Stimulated activated CD8-positive, alpha-beta memory T cell treated with anti-CD3 and anti-CD28 coated beads, Interleukin-15, amount 100 ng/mL, for 48 hours (primary cell): ENCODE results near the gene MROH7.

ENCODE experiments used
- DNase-seq, 2 donors: peaks; one replicate each; pipeline ENCODE4 v3.0.0-alpha.2; 2020; ENCODE audit warnings: low read depth in 2 of 2

MROH7 gene

GRCh38 chr1:54742282-54742681 lies 100.7 kb downstream of the MROH7 start:
- no peak for DNase-seq

- DNase-seq: no peak
Observed at GRCh38 chr1:54743416-54744226, 102.0 kb downstream of the MROH7 start.

- DNase-seq: no peak
Observed at GRCh38 chr1:54744696-54745095, 103.1 kb downstream of the MROH7 start.

- DNase-seq: no peak
Observed at GRCh38 chr1:54745274-54745673, 103.7 kb downstream of the MROH7 start.

- no peak for DNase-seq
Observed at GRCh38 chr1:54745864-54746263, 104.3 kb downstream of the MROH7 start.

- no peak for DNase-seq
Observed at GRCh38 chr1:54748094-54748835, 106.7 kb downstream of the MROH7 start.

GRCh38 chr1:54750596-54750995 lies 109.0 kb downstream of the MROH7 start:
- DNase-seq: no peak

- no peak for DNase-seq
Observed at GRCh38 chr1:54751426-54751825, 109.8 kb downstream of the MROH7 start.

GRCh38 chr1:54754045-54754444 lies 112.5 kb downstream of the MROH7 start:
- DNase-seq: no peak

- DNase-seq: no peak
Observed at GRCh38 chr1:54754486-54755285, 113.1 kb downstream of the MROH7 start.

- DNase-seq: no peak
Observed at GRCh38 chr1:54757833-54758232, 116.2 kb downstream of the MROH7 start.

- no peak for DNase-seq
Observed at GRCh38 chr1:54758678-54759348, 117.2 kb downstream of the MROH7 start.
